T-helper 9 cell (primary cell): ENCODE results near the gene KRTAP10-1.
"Not testable (repeated sequence)": the region's sequence is repeated elsewhere in the genome, so short reads cannot be mapped to it uniquely, and the experiment has no call there.

ENCODE experiments used
- DNase-seq: peaks from one replicate; pipeline ENCODE4 v3.0.0-alpha.2; 2020

KRTAP10-1 gene

DNA sequence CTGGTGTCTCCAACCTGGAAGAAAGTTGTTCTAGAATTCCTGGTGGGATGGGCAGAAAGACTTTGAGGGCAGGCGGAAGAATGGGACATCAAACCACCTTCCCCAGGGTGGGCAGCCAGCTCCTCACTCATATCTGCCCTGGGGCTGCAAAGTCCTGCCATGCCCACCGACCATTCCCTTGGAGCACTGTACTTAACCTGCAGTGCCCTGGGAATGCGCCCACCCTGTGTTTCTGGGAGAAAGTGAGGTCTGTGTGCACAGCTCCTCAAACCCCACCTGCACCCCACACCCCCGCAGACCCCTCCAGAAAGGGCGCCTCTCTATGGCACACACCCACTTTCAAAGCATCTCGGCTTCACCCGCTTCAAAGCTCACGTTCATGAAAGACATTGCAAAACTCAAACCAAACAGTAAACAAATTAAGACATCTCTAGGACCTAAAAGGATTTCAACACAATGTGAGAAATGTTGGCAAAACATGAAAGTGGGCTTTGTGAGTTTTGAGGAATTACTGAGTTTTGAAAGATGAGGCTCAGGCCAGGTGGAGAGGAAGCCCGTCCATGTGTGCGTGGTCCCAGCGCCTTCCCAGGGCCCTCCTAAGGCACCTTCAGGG lies 25.1 kb downstream of the KRTAP10-1 start:
- DNase-seq, result no peak

DNA sequence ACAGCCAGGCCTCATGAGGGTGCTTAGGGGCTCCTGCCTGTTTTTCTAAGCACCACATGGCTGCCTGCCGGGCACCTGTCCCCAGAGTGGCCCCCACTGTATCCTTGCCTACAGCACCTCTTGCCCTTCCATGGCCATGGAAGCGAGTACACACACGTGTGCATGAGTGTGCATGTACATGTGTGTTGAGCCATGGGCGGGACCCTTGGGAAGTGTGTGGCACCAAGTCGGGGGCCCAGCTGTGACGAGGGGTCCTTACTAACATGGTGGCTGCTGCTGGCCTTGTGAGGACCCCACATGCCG lies 25.8 kb downstream of the KRTAP10-1 start:
- DNase-seq, result no peak

DNA sequence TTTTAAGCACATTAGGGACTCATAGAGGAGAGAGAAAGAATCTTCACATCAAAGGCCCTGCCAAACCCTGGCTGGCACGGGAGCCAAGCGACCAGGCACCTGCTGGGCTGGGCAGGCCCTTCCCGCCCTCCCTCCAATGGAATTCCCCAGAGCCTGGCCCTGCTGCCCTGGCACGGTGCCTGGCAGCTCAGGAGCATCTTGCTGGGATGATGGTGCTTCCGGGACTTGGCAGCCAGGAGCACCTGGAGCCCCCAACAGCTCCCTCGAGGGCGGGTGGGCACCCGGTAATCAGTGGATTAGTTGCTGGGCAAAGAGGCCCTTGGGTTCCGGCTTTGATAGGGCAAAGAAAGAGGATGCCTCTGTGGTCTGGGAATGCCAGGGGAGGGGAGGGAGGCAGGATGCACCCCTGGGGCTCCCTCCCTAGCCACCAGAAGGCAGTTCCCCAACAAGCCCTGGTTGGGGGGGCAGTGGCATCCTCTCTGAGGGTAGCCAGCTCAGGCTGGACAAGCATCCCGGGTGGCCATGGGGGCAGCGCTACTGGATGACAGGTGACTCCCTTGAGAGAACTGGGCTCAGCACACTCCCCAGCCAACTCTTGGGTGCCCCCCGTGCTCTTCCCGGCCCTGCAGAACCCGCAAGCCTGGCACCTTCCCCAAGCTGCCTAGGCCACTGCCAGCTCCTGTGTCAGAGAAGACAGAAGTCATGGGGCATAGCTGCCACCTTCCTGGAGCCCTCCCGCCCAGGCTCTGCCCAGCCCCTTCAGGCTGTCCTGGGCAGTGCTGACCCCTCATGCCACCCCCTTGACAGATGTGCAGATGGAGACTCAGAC lies 26.4 kb downstream of the KRTAP10-1 start:
- DNase-seq, result no peak

GRCh38 chr21:44512496-44513388 lies 27.3 kb downstream of the KRTAP10-1 start:
- DNase-seq, result no peak

DNA sequence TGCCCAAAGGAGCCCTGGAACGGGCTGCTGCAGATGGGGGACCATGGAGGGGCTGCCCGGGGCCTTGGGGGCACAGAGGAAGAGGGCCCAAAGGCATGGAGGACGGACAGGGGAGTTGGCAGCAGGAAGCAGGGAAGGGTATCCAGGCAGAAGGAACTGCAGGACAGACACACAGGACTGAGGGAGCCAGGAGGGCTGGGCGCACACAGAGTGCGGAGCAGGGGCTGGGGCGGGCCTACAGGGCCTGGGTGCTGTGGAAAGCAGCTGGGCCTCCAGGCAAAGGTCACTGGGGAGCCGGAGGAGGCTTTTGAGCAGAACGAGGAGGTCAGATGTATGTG lies 28.1 kb downstream of the KRTAP10-1 start:
- DNase-seq, result no peak

- DNase-seq, result no peak
These were observed 28.6 kb downstream of the KRTAP10-1 start for GRCh38 chr21:44511219-44511937.

- DNase-seq, result peak; percentile 89
These were observed 29.3 kb downstream of the KRTAP10-1 start for GRCh38 chr21:44510508-44511218.

GRCh38 chr21:44510109-44510507 lies 29.9 kb downstream of the KRTAP10-1 start:
- DNase-seq, result no peak

DNA sequence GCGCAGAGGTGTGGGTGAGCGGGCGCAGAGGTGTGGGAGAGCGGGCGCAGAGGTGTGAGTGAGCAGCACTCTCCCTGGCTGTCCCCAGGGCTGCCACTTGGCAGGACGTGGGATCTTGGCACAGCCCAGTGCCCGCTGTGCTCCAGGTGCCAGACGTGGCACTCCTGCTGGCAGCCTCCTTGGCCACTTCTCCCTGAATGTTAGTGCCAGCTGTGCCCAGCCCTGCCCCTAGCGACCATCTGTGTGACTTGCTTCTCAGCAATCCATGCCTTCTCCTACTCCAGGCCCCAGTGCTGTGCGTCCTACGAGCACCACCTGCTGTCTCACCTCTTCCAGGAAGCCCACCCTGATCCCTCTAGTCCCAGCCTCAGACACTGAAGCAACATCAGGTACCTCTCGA lies 30.5 kb downstream of the KRTAP10-1 start:
- no peak for DNase-seq

DNA sequence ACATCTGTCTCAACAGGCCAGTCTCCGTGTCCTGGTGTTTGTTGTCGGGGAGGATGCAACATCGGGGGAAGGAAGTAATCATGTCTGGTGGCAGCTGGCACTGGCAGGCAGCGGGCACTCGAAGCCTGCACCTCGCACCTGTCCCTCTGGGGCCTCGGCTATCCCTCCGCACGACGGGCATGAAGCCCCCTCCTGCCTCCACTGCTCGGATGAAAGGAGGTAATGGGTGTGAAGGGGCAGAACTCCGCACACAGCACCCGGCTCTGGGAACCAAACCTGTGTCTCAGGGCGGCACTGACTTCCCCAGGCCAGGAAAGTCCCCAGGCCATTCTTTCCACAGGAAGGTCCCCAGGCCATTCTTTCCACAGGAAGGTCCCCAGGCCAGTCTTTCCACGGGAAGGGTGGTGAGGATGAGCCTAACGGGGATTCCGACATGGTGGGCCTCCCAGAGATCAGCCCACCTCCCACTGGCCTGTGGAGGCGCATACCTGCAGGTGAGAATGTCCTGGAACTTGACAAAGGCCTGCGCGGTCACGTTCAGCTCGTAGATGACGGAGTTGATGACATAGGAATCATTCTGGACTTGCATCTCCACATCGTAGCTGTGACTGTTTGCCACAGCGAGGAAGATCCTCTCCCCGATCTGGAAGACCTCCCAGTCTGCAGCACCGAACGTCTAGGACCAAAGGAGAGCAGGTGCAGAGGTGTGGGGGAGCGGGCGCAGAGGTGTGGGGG lies 31.1 kb downstream of the KRTAP10-1 start:
- no peak for DNase-seq

DNA sequence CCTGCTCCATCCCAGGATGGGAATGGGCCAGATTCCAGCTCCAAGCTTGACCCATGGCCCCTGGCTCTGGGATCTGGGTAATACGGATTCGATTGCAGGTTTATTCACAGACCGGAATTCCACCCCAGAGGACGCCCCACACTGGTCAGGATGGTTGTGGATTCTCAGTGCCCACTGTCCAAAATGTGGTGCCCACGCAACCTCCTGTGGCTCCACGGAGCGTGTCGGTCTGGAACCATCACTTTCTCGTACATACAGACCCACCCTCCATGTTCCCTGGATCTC lies 31.6 kb downstream of the KRTAP10-1 start:
- DNase-seq, result no peak

DNA sequence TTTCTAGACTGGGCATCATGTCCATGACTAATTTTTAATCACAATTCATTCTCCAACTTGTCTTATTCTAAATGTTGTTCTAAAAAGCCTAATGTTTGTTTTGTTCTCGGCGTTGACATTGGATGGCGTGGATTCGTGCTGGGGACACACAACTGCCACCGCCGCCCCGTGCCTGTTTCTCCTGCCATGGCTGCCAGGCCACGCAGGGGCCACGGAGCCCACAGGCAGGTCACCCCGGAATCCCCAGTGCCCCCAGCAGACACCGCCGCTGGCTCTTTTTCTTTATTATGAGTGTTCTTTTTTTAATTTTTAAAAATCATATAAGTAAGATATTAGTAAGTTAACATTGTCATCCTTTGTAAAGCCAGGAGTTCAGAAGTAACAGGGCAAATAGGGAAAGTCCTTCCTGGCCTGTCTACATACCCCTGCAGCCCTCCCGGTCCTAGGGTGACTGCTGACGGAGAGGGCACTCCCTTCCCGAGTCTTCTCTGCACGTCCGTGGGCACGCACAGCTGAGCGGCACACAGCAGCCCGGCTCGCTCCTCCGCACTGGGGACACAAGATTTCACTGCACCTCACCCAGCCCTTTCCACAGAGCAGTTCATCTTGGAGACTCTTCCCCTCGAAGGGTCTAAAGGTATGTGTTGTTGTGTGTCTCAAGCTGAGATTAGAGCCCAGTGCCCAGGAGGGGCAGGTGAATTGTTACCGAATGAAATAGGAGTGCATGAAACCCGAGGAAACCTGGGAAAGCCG lies 32.1 kb downstream of the KRTAP10-1 start:
- no peak for DNase-seq

GRCh38 chr21:44506279-44507255 lies 33.4 kb downstream of the KRTAP10-1 start:
- DNase-seq, result no peak

GRCh38 chr21:44505673-44506278 lies 34.2 kb downstream of the KRTAP10-1 start:
- no peak for DNase-seq

DNA sequence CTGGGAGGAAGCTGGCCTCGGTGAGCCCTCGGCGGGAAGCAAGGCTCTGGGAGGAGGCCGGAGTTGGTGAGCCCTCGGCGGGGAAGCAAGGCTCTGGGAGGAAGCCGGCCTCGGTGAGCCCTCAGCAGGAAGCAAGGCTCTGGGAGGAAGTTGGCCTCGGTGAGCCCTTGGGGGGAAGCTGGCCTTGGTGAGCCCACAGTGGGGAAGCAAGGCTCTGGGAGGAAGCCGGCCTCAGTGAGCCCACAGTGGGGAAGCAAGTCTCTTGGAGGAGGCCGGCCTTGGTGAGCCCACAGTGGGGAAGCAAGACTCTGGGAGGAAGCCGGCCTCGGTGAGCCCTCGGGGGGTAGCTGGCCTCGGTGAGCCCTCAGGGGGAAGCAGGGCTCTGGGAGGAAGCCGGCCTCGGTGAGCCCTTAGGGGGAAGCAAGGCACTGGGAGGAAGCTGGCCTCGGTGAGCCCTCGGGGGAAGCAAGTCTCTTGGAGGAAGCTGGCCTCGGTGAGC lies 36.0 kb downstream of the KRTAP10-1 start:
- DNase-seq, result no peak

DNA sequence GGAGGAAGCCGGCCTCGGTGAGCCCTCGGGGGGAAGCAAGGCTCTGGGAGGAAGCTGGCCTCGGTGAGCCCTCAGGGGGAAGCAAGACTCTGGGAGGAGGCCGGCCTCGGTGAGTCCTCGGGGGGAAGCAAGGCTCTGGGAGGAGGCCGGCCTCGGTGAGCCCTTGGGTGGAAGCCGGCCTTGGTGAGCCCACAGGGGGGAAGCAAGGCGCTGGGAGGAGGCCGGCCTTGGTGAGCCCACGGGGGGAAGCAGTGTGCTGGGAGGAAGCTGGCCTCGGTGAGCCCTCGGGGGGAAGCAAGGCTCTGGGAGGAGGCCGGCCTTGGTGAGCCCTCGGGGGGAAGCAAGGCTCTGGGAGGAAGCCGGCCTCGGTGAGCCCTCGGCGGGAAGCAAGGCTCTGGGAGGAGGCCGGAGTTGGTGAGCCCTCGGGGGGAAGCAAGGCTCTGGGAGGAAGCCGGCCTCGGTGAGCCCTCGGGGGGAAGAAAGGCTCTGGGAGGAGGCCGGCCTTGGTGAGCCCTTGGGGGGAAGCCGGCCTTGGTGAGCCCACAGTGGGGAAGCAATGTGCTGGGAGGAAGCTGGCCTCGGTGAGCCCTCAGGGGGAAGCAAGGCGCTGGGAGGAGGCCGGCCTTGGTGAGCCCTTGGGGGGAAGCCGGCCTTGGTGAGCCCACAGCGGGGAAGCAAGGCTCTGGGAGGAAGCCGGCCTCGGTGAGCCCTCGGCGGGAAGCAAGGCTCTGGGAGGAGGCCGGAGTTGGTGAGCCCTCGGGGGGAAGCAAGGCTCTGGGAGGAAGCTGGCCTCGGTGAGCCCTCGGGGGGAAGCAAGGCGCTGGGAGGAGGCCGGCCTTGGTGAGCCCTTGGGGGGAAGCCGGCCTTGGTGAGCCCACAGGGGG lies 36.7 kb downstream of the KRTAP10-1 start:
- DNase-seq, result not testable (repeated sequence)

DNA sequence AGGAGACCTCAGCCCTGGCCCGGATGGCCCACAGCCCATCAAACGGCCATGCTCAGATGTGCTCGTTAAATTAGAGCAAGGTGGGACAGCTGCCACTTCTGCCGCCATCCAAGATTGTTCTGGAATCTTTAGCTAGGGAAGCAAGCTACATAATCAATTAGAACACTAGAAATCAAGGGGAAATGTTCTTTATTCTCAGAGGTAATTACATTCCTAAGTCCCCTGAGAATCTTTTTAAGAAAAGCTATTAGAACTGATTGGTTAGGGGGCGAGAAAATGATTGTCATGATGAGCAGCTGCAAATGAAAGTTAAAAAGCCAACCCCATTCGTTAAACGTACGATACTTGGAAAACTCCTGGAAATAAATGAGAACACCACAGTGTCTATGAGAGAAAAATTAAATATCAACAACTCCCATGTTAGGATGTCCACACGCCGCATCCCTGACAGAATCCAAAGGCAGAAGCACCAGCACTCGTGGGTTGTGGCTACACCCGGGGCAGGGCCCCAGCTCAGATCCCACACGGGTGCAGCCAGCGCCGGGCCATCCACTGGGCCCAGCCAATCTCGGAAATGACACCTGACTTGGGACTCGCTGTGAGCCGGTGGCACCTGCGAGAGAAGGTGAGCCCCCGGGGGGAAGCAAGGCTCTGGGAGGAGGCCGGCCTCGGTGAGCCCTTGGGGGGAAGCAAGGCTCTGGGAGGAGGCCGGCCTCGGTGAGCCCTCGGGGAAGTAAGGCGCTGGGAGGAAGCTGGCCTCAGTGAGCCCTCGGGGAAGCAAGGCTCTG lies 37.6 kb downstream of the KRTAP10-1 start:
- no peak for DNase-seq
